ENCODE measurements around the gene LINGO1. TPM values are rescaled to one million over a fixed set of nuclear protein-coding genes. Genes with fewer than 3 reads are reported as not detected.

Gene LINGO1
- total and polyA plus RNA-seq, 9 of the 15 experiments (the other 6 are each of a cell fraction or from before 2014, with no cell fraction given) = 0.07 to 15.3 (median 2.1) TPM

- TF ChIP-seq MGA (IDR thresholded peaks at IDR 0.05) (peak; percentile 85), MCM2 (IDR thresholded peaks at IDR 0.05; ENCODE audit: low read depth) (no peak), CHD7 (IDR thresholded peaks at IDR 0.05; ENCODE audit: low read depth, low read length) (no peak), BRD4 (IDR thresholded peaks at IDR 0.05) (no peak)
Observed at GRCh38 chr15:77622209-77622933, 10.3 kb downstream of the LINGO1 start (continued).
